ACHN (cell line): ENCODE results near the gene ACSBG1.
A peak's percentile ranks its signal among the peaks of the same experiment; 100 is the strongest.

ENCODE experiments used
- DNase-seq: peaks from one replicate; pipeline ENCODE4 v3.0.0-alpha.2; 2015
- in situ Hi-C: cut with HindIII; loops from 2 replicates; pipeline ENCODE4 v1.10.0; 2017; ENCODE audit warnings: low sequenced_read_pairs, low pct_ligation_motif_present, low pct_unique_long_range_greater_than_20kb

ACSBG1 gene

GRCh38 chr15:78229431-78230406 is 4.6 kb downstream of the ACSBG1 start:
- in situ Hi-C loops, result no loop called here
- DNase-seq, result no peak

GRCh38 chr15:78228356-78228996 is 5.9 kb downstream of the ACSBG1 start:
- in situ Hi-C loops, result no loop called here
- DNase-seq, result no peak

- DNase-seq, result no peak
- in situ Hi-C loops, result no loop called here
Observed at GRCh38 chr15:78225783-78226541, 8.4 kb downstream of the ACSBG1 start.

GRCh38 chr15:78224023-78224411 is 10.3 kb downstream of the ACSBG1 start:
- in situ Hi-C loops, result no loop called here
- DNase-seq, result no peak

GRCh38 chr15:78223396-78224022 is 10.9 kb downstream of the ACSBG1 start:
- in situ Hi-C loops, result no loop called here
- DNase-seq, result no peak

- in situ Hi-C loops, result no loop called here
- DNase-seq, result no peak
Observed at GRCh38 chr15:78222745-78223395, 11.5 kb downstream of the ACSBG1 start.

GRCh38 chr15:78220713-78221112 is 13.7 kb downstream of the ACSBG1 start:
- in situ Hi-C loops, result no loop called here
- no peak for DNase-seq

- DNase-seq, result peak; percentile 24
- in situ Hi-C loops, result no loop called here
Observed at GRCh38 chr15:78216276-78217104, 17.9 kb downstream of the ACSBG1 start.

GRCh38 chr15:78213956-78214355 is 20.4 kb downstream of the ACSBG1 start:
- DNase-seq, result no peak
- in situ Hi-C loops, result no loop called here

- no peak for DNase-seq
- in situ Hi-C loops, result no loop called here
Observed at GRCh38 chr15:78213425-78213750, 21.0 kb downstream of the ACSBG1 start.

GRCh38 chr15:78212546-78213424 is 21.6 kb downstream of the ACSBG1 start:
- in situ Hi-C loops, result no loop called here
- peak; percentile 71 for DNase-seq

GRCh38 chr15:78212008-78212407 is 22.4 kb downstream of the ACSBG1 start:
- in situ Hi-C loops, result no loop called here
- no peak for DNase-seq

GRCh38 chr15:78211189-78211921 is 23.0 kb downstream of the ACSBG1 start:
- DNase-seq, result no peak
- in situ Hi-C loops, result no loop called here

GRCh38 chr15:78210349-78210717 is 24.0 kb downstream of the ACSBG1 start:
- no peak for DNase-seq
- in situ Hi-C loops, result no loop called here

GRCh38 chr15:78209646-78210348 is 24.6 kb downstream of the ACSBG1 start:
- in situ Hi-C loops, result no loop called here
- DNase-seq, result no peak
